K562 (cell line): Measurements from ENCODE around the gene MAMDC4. TPM values are rescaled to one million over a fixed set of nuclear protein-coding genes. Genes with fewer than 3 reads are reported as not detected.

Source experiments
- BCLAF1 ChIP-seq, 2 experiments: fragments of 450-650 bp in 1 of 2; IDR thresholded peaks; 2 replicates each; pipeline ENCODE4 v1.6.1; 2011 to 2017; ENCODE audit warnings: low read depth in 2 of 2, antibody characterized with exemption in 1 of 2, borderline replicate concordance in 1 of 2, low read length in 1 of 2, mild to moderate bottlenecking in 1 of 2, mixed read lengths in 1 of 2; ENCODE audit not compliant: control insufficient read depth in 1 of 2
- BRCA1 ChIP-seq, 2 experiments: fragments of 450-650 bp in 1 of 2; sonication (generic) in 1 of 2; formaldehyde crosslinking in 1 of 2; IDR thresholded peaks; 2 replicates each; pipeline versions ENCODE4 v1.5.0 to v1.6.1; 2017 to 2020; ENCODE audit warnings: mild to moderate bottlenecking in 1 of 2, missing genetic modification reagents in 1 of 2
- CUX1 ChIP-seq: fragments of 200-800 bp; sonication (Bioruptor generic); IDR thresholded peaks from 2 replicates; pipeline ENCODE4 v1.6.1; 2016; ENCODE audit warnings: missing genetic modification characterization, missing compliant biosample characterization
- DNMT1 ChIP-seq: fragments of 450-650 bp; IDR thresholded peaks from 2 replicates; pipeline ENCODE4 v1.6.1; 2016; ENCODE audit warnings: antibody characterized with exemption, mild to moderate bottlenecking
- MLLT1 ChIP-seq, 2 experiments: fragments of 450-650 bp; IDR thresholded peaks; 2 replicates each; pipeline ENCODE4 v1.6.1; 2016
- NCOR1 ChIP-seq: fragments of 450-650 bp; IDR thresholded peaks from 2 replicates; pipeline ENCODE4 v1.6.1; 2016; ENCODE audit warnings: mild to moderate bottlenecking, moderate library complexity
- PHF8 ChIP-seq: fragments of 200-600 bp; sonication (generic); IDR thresholded peaks from 2 replicates; pipeline ENCODE4 v1.6.1; 2012; ENCODE audit warnings: mixed run types, mild to moderate bottlenecking, inconsistent platforms, low read length, moderate library complexity, borderline replicate concordance
- PRDM10 ChIP-seq: fragments of 450-650 bp; IDR thresholded peaks from 2 replicates; pipeline ENCODE4 v1.6.1; 2018; ENCODE audit not compliant: partially characterized antibody
- SMARCE1 ChIP-seq: fragments of 450-650 bp; IDR thresholded peaks from 2 replicates; pipeline ENCODE4 v1.7.1; 2016; ENCODE audit warnings: mild to moderate bottlenecking
- THRA ChIP-seq: fragments of 450-650 bp; IDR thresholded peaks from 2 replicates; pipeline ENCODE4 v1.6.1; 2017; ENCODE audit warnings: mild to moderate bottlenecking, moderate library complexity
- ZNF699 ChIP-seq: fragments of 250-450 bp; sonication (Bioruptor Pico); IDR thresholded peaks from 2 replicates; pipeline ENCODE4 v1.8.0; 2021; ENCODE audit warnings: mild to moderate bottlenecking, moderate library complexity; ENCODE audit not compliant: insufficient replicate concordance
- ZNF79 ChIP-seq: fragments of 250-450 bp; sonication (Bioruptor Pico); IDR thresholded peaks from 2 replicates; pipeline ENCODE4 v1.4.0; 2020; ENCODE audit warnings: low read depth, mild to moderate bottlenecking, moderate library complexity
- polyA plus RNA-seq, 8 experiments: library from polyadenylated mRNA; depleted of rRNA in 4 of 8; stranded (reverse) in 5 of 8; unstranded in 3 of 8; fragments of >200 nt; fragmentation: Nextera tagmentation in 2 of 8; fragmentation: Illumina TruSeq in 1 of 8; extraction: Ambion mirVana in 2 of 8; extraction: Trizol in 1 of 8; gene quantifications; 2 replicates each; pipeline versions ENCODE4 v1.2.1 to v1.2.3, GENCODE V29; 2011 to 2014; ENCODE audit warnings: inconsistent platforms in 1 of 8, missing spikeins in 1 of 8
- total RNA-seq, 7 experiments: library from RNA; depleted of rRNA in 6 of 7; stranded (reverse); fragments of >200 nt in 6 of 7; fragmentation: Illumina TruSeq in 2 of 7; extraction: Trizol in 2 of 7; gene quantifications; 2 replicates each; pipeline versions ENCODE4 v1.2.1 to v1.2.3, GENCODE V29; 2011 to 2021; ENCODE audit warnings: low replicate concordance in 1 of 7

Gene MAMDC4
- total and polyA plus RNA-seq, 9 of the 15 experiments (the other 6 are each of a cell fraction or from before 2014, with no cell fraction given) = 0.03 to 10.8 (median 1.5) TPM

GRCh38 chr9:136875155-136875554, 23.0 kb downstream of the MAMDC4 start (continued):
- TF ChIP-seq BCLAF1 (IDR thresholded peaks at IDR 0.05; ENCODE audit: borderline replicate concordance in 1 of 2, control insufficient read depth in 1 of 2, low read depth in 2 of 2, low read length in 1 of 2) (no peak), MLLT1 (IDR thresholded peaks at IDR 0.05) (no peak), THRA (no peak), PRDM10 (no peak), BRCA1 (IDR thresholded peaks at IDR 0.05) (no peak), BRCA1 (CRISPR knock-in tag; IDR thresholded peaks at IDR 0.05) (no peak), SMARCE1 (0 out of 2 replicates have a peak, but pooled peaks have one; percentile 15), ZNF699 (CRISPR knock-in tag) (no peak), NCOR1 (peak; percentile 66), ZNF79 (CRISPR knock-in tag) (no peak), CUX1 (CRISPR knock-in tag) (no peak), DNMT1 (no peak), PHF8 (no peak)
